MM.1S (cell line): Measurements from ENCODE around the gene PLEKHG5.

ENCODE experiments used
- DNase-seq: peaks from one replicate; pipeline ENCODE4 v3.0.0-alpha.2; 2015
- H2AFZ ChIP-seq: fragments of 300-600 bp; sonication (generic); 2 replicates; pipeline ENCODE4 v1.6.0; 2016; ENCODE audit warnings: antibody characterized with exemption, low read length
- H3F3A ChIP-seq: fragments of 300-600 bp; sonication (generic); 2 replicates; pipeline ENCODE4 v1.6.1; 2016; ENCODE audit warnings: mild to moderate bottlenecking, antibody characterized with exemption, low read length, moderate library complexity, mixed read lengths; ENCODE audit not compliant: insufficient read depth
- H3K27ac ChIP-seq: fragments of 300-600 bp; sonication (generic); 2 replicates; pipeline ENCODE4 v1.5.1; 2016; ENCODE audit warnings: mild to moderate bottlenecking, low read length
- H3K27me3 ChIP-seq: fragments of 300-600 bp; sonication (generic); replicated peaks from 2 replicates; pipeline ENCODE4 v1.6.0; 2016; ENCODE audit warnings: low read length; ENCODE audit not compliant: insufficient read depth
- H3K36me3 ChIP-seq: fragments of 300-600 bp; sonication (generic); replicated peaks from 2 replicates; pipeline ENCODE4 v1.6.1; 2016; ENCODE audit warnings: mild to moderate bottlenecking, low read length, mixed read lengths; ENCODE audit not compliant: insufficient read depth
- H3K4me1 ChIP-seq: fragments of 300-600 bp; sonication (generic); 2 replicates; pipeline ENCODE4 v1.6.1; 2016; ENCODE audit warnings: low read length, mixed read lengths
- H3K4me2 ChIP-seq: fragments of 300-600 bp; sonication (generic); 2 replicates; pipeline ENCODE4 v1.6.0; 2016; ENCODE audit warnings: low read depth, low read length
- H3K4me3 ChIP-seq: fragments of 300-600 bp; sonication (generic); 2 replicates; pipeline ENCODE4 v1.5.1; 2016; ENCODE audit warnings: low read length, mixed read lengths
- H3K79me2 ChIP-seq: fragments of 300-600 bp; sonication (generic); 2 replicates; pipeline ENCODE4 v1.6.1; 2016; ENCODE audit warnings: mixed run types, low read length, mixed read lengths
- H3K9ac ChIP-seq: fragments of 300-600 bp; sonication (generic); 2 replicates; pipeline ENCODE4 v1.6.1; 2016; ENCODE audit warnings: low read length, mixed read lengths
- H3K9me2 ChIP-seq: fragments of 300-600 bp; sonication (generic); replicated peaks from 2 replicates; pipeline ENCODE4 v1.6.1; 2016; ENCODE audit warnings: mild to moderate bottlenecking, low read length, mixed read lengths; ENCODE audit not compliant: insufficient read depth
- H3K9me3 ChIP-seq: fragments of 300-600 bp; sonication (generic); replicated peaks from 2 replicates; pipeline ENCODE4 v1.6.1; 2016; ENCODE audit warnings: mild to moderate bottlenecking, low read length, mixed read lengths; ENCODE audit not compliant: insufficient read depth
- H4K20me1 ChIP-seq: fragments of 300-600 bp; sonication (generic); 2 replicates; pipeline ENCODE4 v1.6.1; 2016; ENCODE audit warnings: mild to moderate bottlenecking, low read length, moderate library complexity, mixed read lengths; ENCODE audit not compliant: insufficient read depth
- EZH2 ChIP-seq: fragments of 300-600 bp; sonication (generic); optimal IDR thresholded peaks from 2 replicates; pipeline ENCODE3; 2017; ENCODE audit warnings: low read depth, mild to moderate bottlenecking, antibody characterized with exemption, low read length, mixed read lengths
- EZH2phosphoT487 ChIP-seq: fragments of 300-600 bp; sonication (generic); IDR thresholded peaks from 2 replicates; pipeline ENCODE4 v1.6.1; 2018; ENCODE audit warnings: antibody characterized with exemption, low read length
- TF ChIP-seq, protein P1 (sequence below): fragments of 300-600 bp; sonication (generic); IDR thresholded peaks from 2 replicates; pipeline ENCODE4 v1.5.1; 2016; ENCODE audit warnings: antibody characterized with exemption, low read length, mixed read lengths

Gene PLEKHG5

GRCh38 chr1:6468729-6469461 lies 22.6 kb downstream of the PLEKHG5 start:
- Histone ChIP-seq H3K4me3 (no peak overlapping the region), H3F3A (no peaks in the 10 kb centered on the region), H3K36me3 (no peaks in the 10 kb centered on the region), H3K9me3 (no peaks in the 10 kb centered on the region), H3K4me1 (peaks cover 7% of the 10 kb centered on the region; the same call in 1 of the 2 replicates), H2AFZ (no peak overlapping the region), H3K79me2 (no peaks in the 10 kb centered on the region), H3K27ac (no peak overlapping the region), H4K20me1 (no peaks in the 10 kb centered on the region), H3K9me2 (no peaks in the 10 kb centered on the region), H3K27me3 (peaks cover 65% of the 10 kb centered on the region), H3K4me2 (no peak overlapping the region), H3K9ac (no peak overlapping the region)
- DNase-seq: no peak
- TF ChIP-seq, protein P1, sequence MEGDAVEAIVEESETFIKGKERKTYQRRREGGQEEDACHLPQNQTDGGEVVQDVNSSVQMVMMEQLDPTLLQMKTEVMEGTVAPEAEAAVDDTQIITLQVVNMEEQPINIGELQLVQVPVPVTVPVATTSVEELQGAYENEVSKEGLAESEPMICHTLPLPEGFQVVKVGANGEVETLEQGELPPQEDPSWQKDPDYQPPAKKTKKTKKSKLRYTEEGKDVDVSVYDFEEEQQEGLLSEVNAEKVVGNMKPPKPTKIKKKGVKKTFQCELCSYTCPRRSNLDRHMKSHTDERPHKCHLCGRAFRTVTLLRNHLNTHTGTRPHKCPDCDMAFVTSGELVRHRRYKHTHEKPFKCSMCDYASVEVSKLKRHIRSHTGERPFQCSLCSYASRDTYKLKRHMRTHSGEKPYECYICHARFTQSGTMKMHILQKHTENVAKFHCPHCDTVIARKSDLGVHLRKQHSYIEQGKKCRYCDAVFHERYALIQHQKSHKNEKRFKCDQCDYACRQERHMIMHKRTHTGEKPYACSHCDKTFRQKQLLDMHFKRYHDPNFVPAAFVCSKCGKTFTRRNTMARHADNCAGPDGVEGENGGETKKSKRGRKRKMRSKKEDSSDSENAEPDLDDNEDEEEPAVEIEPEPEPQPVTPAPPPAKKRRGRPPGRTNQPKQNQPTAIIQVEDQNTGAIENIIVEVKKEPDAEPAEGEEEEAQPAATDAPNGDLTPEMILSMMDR: no peak
- no peak for TF ChIP-seq EZH2
- TF ChIP-seq EZH2phosphoT487: no peak

GRCh38 chr1:6467744-6468688 lies 23.5 kb downstream of the PLEKHG5 start:
- no peak overlapping the region for H2AFZ ChIP-seq
- no peaks in the 10 kb centered on the region for H3K36me3 ChIP-seq
- no peaks in the 10 kb centered on the region for H3K9me2 ChIP-seq
- H3K27me3 ChIP-seq: peaks cover 59% of the 10 kb centered on the region
- no peaks in the 10 kb centered on the region for H3F3A ChIP-seq
- H3K4me1 ChIP-seq: peaks cover 7% of the 10 kb centered on the region; the same call in 1 of the 2 replicates
- H4K20me1 ChIP-seq: no peaks in the 10 kb centered on the region
- H3K4me2 ChIP-seq: no peak overlapping the region
- H3K9ac ChIP-seq: no peak overlapping the region
- H3K9me3 ChIP-seq: no peaks in the 10 kb centered on the region
- no peaks in the 10 kb centered on the region for H3K79me2 ChIP-seq
- TF ChIP-seq, protein P1: no peak
- no peak for TF ChIP-seq EZH2phosphoT487
- TF ChIP-seq EZH2: no peak
- H3K4me3 ChIP-seq: no peak overlapping the region
- DNase-seq: no peak
- no peak overlapping the region for H3K27ac ChIP-seq

GRCh38 chr1:6467224-6467623 lies 24.2 kb downstream of the PLEKHG5 start:
- no peaks in the 10 kb centered on the region for H3K79me2 ChIP-seq
- no peak for TF ChIP-seq EZH2
- TF ChIP-seq, protein P1: no peak
- TF ChIP-seq EZH2phosphoT487: no peak
- no peaks in the 10 kb centered on the region for H3K36me3 ChIP-seq
- H3K27ac ChIP-seq: no peak overlapping the region
- no peaks in the 10 kb centered on the region for H3K9me2 ChIP-seq
- H3K4me1 ChIP-seq: peaks cover 4% of the 10 kb centered on the region; the same call in 1 of the 2 replicates
- H3K27me3 ChIP-seq: peaks cover 63% of the 10 kb centered on the region
- no peak for DNase-seq
- H3K9me3 ChIP-seq: no peaks in the 10 kb centered on the region
- no peak overlapping the region for H2AFZ ChIP-seq
- H3K9ac ChIP-seq: no peak overlapping the region
- no peak overlapping the region for H3K4me3 ChIP-seq
- H4K20me1 ChIP-seq: no peaks in the 10 kb centered on the region
- H3K4me2 ChIP-seq: no peak overlapping the region
- no peaks in the 10 kb centered on the region for H3F3A ChIP-seq
